Pancreas (tissue), 10 donors: ENCODE data around the gene VWA3A. TPM values are rescaled to one million over a fixed set of nuclear protein-coding genes. Genes with fewer than 3 reads are reported as not detected.
A peak's percentile ranks its signal among the peaks of the same experiment; 100 is the strongest.

ENCODE experiments used
- ATAC-seq, 4 donors: fragments of 200-7000 bp; cut with Tn5 transposase; one replicate each; pipeline versions ENCODE4 v1.8.0 to v1.9.1; 2020; ENCODE audit warnings: mild to moderate bottlenecking in 4 of 4, moderate library complexity in 4 of 4
- DNase-seq, 6 donors: peaks; one replicate each; pipeline ENCODE4 v3.0.0-alpha.2; 2020
- FAIRE-seq: peaks from 2 replicates; lab custom pipeline; 2012; peaks lifted over from hg19 to GRCh38; lab: Jason Lieb, UNC
- H3K27ac ChIP-seq, 4 donors: fragments of 200-600 bp; sonication (generic); 1 replicate in 3 of 4; 2 replicates in 1 of 4; pipeline versions ENCODE4 v1.5.0 to v1.8.0; 2020
- H3K27me3 ChIP-seq, 4 donors: fragments of 200-600 bp; one replicate each; pipeline ENCODE4 v1.8.0; 2021
- H3K36me3 ChIP-seq, 3 donors: fragments of 200-600 bp; sonication (generic) in 1 of 3; one replicate each; pipeline versions ENCODE4 v1.5.0 to v1.8.0; 2020 to 2021
- H3K4me1 ChIP-seq, 3 donors: fragments of 200-600 bp; one replicate each; pipeline ENCODE4 v1.8.0; 2021
- H3K4me3 ChIP-seq, 4 donors: fragments of 200-600 bp; sonication (generic) in 2 of 4; one replicate each; pipeline versions ENCODE4 v1.5.0 to v1.8.0; 2020 to 2021
- H3K9me3 ChIP-seq, 4 donors: fragments of 200-600 bp; one replicate each; pipeline ENCODE4 v1.8.0; 2021
- WGBS, 2 donors: extraction: QIAGEN DNeasy Blood & Tissue Kit; methylation state at CpG; one replicate each; pipeline ENCODE4 v1.1.7; 2013; 5-methylcytosine and 5-hydroxymethylcytosine counted together
- intact Hi-C, 3 donors: fragments of 100-400 bp; cut with DNase I; formaldehyde crosslinking; loops; one replicate each; pipeline versions ENCODE4 v1.11.1 to v1.14.2; 2022
- polyA plus RNA-seq, 2 donors: library from polyadenylated mRNA; stranded (reverse); fragments of 200-250 nt; gene quantifications; one replicate each; pipeline ENCODE4 v1.2.3, GENCODE V29; 2013
- total RNA-seq, 6 donors: library from RNA; stranded (reverse); fragmentation: NEBNext Ultra II Directional in 4 of 6; extraction: Animal tissue kit (Norgen Biotek cat#: 25700) in 4 of 6; gene quantifications; one replicate each; pipeline versions ENCODE4 v1.2.1 to v1.2.4, GENCODE V29; 2021 to 2023
- TF ChIP-seq, protein P1 (sequence below), 4 donors: fragments of 200-600 bp; sonication (generic) in 3 of 4; IDR thresholded peaks; one replicate each; pipeline versions ENCODE4 v1.5.0 to v1.8.0; 2021; ENCODE audit warnings: antibody characterized with exemption in 4 of 4
- donor health status: healthy with polysubstance abuse.
- donor health status: DM: no; HTN: no; CAD: no; lungs with moderate emphysema.
- donor health status: DM: no; HTN: no; CAD: no.
- donor health status: control.
- donor health status: control.
- donor health status: Bipolar disorder and iron deficiency.
- donor health status: DM: yes; HTN: yes; CAD: no.
- donor health status: DM: no; HTN: no; CAD: no.
- donor health status: DM: no; HTN: no; CAD: no.
- donor health status: DM: yes; HTN: yes; CAD: no.

The VWA3A gene
- total and polyA plus RNA-seq, 8 donors = 0.06 to 0.24 (median 0.09) TPM; not detected in 3

GRCh38 chr16:22190081-22190775 lies 97.9 kb downstream of the VWA3A start:
- FAIRE-seq (no peak), DNase-seq (peak in 5 of 6 donors; percentile 79 to 100 (median 99)), ATAC-seq (peak; percentile 67 to 78 (median 70))
- Histone ChIP-seq H3K9me3 (no peaks in the 10 kb centered on the region), H3K36me3 (no peaks in the 10 kb centered on the region), H3K4me3 (peak overlapping the region; percentile 46 to 70 (median 62)), H3K27me3 (no peaks in the 10 kb centered on the region), H3K4me1 (peaks cover 0 to 24% (median 12%) of the 10 kb centered on the region in 3 donors), H3K27ac (peak overlapping the region; percentile 49 to 90 (median 86))
- intact Hi-C loops = no loop called here
- WGBS, 2 donors = 0 to 1% methylated on average over 68 to 72 of the region's 72 CpGs
- TF ChIP-seq, protein P1, sequence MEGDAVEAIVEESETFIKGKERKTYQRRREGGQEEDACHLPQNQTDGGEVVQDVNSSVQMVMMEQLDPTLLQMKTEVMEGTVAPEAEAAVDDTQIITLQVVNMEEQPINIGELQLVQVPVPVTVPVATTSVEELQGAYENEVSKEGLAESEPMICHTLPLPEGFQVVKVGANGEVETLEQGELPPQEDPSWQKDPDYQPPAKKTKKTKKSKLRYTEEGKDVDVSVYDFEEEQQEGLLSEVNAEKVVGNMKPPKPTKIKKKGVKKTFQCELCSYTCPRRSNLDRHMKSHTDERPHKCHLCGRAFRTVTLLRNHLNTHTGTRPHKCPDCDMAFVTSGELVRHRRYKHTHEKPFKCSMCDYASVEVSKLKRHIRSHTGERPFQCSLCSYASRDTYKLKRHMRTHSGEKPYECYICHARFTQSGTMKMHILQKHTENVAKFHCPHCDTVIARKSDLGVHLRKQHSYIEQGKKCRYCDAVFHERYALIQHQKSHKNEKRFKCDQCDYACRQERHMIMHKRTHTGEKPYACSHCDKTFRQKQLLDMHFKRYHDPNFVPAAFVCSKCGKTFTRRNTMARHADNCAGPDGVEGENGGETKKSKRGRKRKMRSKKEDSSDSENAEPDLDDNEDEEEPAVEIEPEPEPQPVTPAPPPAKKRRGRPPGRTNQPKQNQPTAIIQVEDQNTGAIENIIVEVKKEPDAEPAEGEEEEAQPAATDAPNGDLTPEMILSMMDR (IDR thresholded peaks at IDR 0.05) = no peak

- TF ChIP-seq, protein P1 (IDR thresholded peaks at IDR 0.05) = no peak
- no peaks in the 10 kb centered on the region for H3K27me3 ChIP-seq
- peak overlapping the region; percentile 2 to 43 (median 25) for H3K4me3 ChIP-seq
- intact Hi-C loops = no loop called here
- WGBS, 2 donors = 0% methylated on average over 38 to 43 of the region's 43 CpGs
- ATAC-seq (peak; percentile 72 to 81 (median 76)), FAIRE-seq (peak; percentile 34), DNase-seq (peak; percentile 98 to 100 (median 100))
- peaks cover 0 to 27% (median 12%) of the 10 kb centered on the region in 3 donors for H3K4me1 ChIP-seq
- H3K36me3 ChIP-seq = no peaks in the 10 kb centered on the region
- no peaks in the 10 kb centered on the region for H3K9me3 ChIP-seq
- H3K27ac ChIP-seq = peak overlapping the region; percentile 72 to 90 (median 87)
These were observed 98.6 kb downstream of the VWA3A start for GRCh38 chr16:22190776-22191531.

- intact Hi-C loops = no loop called here
- peaks cover 0 to 27% (median 12%) of the 10 kb centered on the region in 3 donors for H3K4me1 ChIP-seq
- no peaks in the 10 kb centered on the region for H3K27me3 ChIP-seq
- DNase-seq (peak in 1 of 6 donors; percentile 9), FAIRE-seq (no peak), ATAC-seq (no peak)
- H3K27ac ChIP-seq = peak overlapping the region; percentile 72 to 90 (median 87)
- no peaks in the 10 kb centered on the region for H3K36me3 ChIP-seq
- no peaks in the 10 kb centered on the region for H3K9me3 ChIP-seq
- WGBS, 2 donors = 6 to 8% methylated on average over 9 of the region's 9 CpGs
- TF ChIP-seq, protein P1 (IDR thresholded peaks at IDR 0.05) = no peak
- peak overlapping the region; percentile 2 to 43 (median 25) for H3K4me3 ChIP-seq
These were observed 99.4 kb downstream of the VWA3A start for GRCh38 chr16:22191532-22192260.

- FAIRE-seq (no peak), ATAC-seq (peak in 1 of 4 donors; percentile 5), DNase-seq (peak in 5 of 6 donors; percentile 15 to 79 (median 50))
- 43 to 44% methylated on average over 16 of the region's 16 CpGs for WGBS, 2 donors
- intact Hi-C loops = no loop called here
- H3K4me1 ChIP-seq = peaks cover 0 to 27% (median 12%) of the 10 kb centered on the region in 3 donors
- no peaks in the 10 kb centered on the region for H3K27me3 ChIP-seq
- no peaks in the 10 kb centered on the region for H3K36me3 ChIP-seq
- TF ChIP-seq, protein P1 (IDR thresholded peaks at IDR 0.05) = no peak
- peak overlapping the region in 1 of 4 donors; percentile 43 for H3K4me3 ChIP-seq
- H3K9me3 ChIP-seq = no peaks in the 10 kb centered on the region
- H3K27ac ChIP-seq = peak overlapping the region; percentile 72 to 90 (median 87)
These were observed 100.1 kb downstream of the VWA3A start for GRCh38 chr16:22192261-22193062.
